HTERT RPE-1 (cell line): ENCODE results near the gene CSNK1G2.

Experiments used
- in situ Hi-C: fragments of 300-500 bp; cut with MboI; formaldehyde crosslinking; loops from 4 replicates; pipeline ENCODE4 v1.14.3; 2020; ENCODE audit warnings: low sequenced_read_pairs

Gene CSNK1G2

GRCh38 chr19:1917926-1918325 lies 23.0 kb upstream of the CSNK1G2 start:
- in situ Hi-C loops = no loop called here

- in situ Hi-C loops = no loop called here
Measured at GRCh38 chr19:1918975-1919374, 22.0 kb upstream of the CSNK1G2 start.

GRCh38 chr19:1920644-1921043 lies 20.3 kb upstream of the CSNK1G2 start:
- in situ Hi-C loops = no loop called here

- in situ Hi-C loops = no loop called here
Measured at GRCh38 chr19:1921326-1921725, 19.6 kb upstream of the CSNK1G2 start.

DNA sequence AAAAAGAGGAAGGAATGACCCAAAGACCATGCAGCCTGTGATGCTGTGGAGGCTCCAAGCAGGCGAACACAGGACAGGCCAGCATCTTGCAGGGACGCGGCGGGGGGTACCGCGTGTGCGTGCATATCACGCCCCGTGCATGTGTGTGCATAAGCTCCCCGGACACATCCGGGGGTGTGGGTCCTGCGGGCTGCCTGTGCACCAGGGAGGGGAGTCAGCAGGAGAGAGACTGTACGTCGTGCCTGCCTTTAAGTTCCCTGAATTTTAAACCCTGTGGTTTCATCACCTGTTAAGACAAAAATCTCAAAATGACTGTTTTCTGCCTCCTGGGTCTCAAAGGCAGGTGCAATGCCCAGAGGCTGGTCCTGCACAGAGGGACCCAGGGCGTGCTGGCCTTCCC lies 19.1 kb upstream of the CSNK1G2 start:
- in situ Hi-C loops = no loop called here

GRCh38 chr19:1922803-1923202 lies 18.2 kb upstream of the CSNK1G2 start:
- in situ Hi-C loops = no loop called here

GRCh38 chr19:1923319-1923718 lies 17.7 kb upstream of the CSNK1G2 start:
- in situ Hi-C loops = no loop called here

DNA sequence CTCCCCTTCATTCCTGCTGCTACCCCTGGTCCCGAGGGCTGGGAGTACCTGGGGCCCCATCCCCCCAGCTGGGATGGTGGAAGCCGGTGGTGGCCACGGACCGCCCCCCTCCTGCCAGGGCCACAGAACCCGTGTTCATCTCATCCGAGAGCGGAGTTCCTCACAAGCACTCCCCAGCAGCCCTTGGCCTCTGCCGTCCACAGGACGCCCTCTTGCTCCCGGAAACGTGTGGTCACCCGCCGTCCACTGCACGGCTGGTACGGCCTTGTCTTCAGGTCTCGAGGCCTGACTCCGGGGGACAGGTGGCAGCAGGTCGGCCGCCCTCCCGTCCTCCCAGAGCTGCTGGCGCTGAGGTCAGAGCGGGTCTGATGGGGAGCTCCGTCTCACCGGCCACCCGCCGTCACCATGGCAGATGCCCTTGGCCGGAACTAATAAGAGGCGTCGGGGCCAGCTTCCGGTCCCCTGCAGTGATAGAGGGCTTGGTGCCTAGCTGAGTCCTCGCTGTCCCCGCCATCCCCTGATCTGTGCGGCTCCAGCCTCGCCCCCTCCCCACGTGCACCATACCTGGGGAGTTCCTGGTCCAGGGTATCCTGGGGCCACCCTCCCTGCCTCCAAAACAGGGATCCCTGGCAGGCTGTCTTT lies 16.5 kb upstream of the CSNK1G2 start:
- in situ Hi-C loops = no loop called here

- in situ Hi-C loops = no loop called here
Measured at GRCh38 chr19:1925544-1925943, 15.4 kb upstream of the CSNK1G2 start.

DNA sequence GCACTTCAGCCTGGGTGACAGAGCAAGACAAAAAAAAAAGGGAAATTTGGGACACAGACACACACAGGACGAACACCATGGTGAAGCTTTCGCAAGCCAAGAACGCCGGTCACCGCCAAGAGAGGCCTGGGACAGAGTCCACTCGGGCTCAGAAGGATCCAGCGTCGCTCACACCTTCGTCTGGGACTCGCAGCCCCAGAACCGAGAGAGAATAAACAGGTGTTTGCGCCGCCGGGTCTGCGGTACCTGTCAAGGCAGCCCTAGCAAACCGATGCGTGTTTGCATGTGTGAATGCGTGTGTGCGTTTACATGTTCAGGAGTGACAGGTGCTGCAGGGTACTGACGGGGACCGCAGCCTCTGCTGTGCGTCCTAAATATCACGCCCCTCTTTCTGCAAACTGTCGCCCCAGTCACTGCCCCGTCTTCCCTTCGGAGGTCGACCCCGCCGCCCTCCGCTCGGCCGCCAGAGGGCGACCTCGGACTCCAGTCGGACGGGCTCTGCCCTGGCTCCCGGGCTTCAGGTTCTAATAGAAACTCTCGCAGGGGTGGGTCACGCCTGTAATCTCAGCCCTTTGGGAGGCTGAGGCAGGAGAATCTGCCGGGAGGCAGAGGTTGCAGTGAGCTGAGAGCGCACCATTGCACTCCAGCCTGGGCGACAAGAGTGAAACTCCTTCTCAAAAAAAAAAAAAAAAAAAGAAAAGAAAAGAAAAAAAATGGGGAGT lies 11.8 kb upstream of the CSNK1G2 start:
- in situ Hi-C loops = no loop called here

DNA sequence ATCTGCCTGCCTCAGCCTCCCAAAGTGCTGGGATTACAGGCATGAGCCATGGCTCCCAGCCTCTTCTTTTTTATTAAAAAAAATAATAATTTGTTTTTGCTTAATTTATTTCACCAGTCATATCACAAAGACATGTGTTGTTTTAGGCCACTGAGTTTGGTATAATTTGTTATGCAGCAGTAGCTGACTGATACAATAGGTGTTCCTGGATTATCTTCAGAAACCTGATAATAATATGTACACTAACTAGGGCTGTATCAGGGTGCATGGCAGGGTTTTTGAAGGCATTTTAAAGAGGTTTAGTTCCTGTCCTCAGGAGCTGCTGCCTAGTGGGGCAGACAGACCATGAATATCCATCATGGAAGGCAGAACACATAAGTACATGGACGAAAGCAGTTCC lies 9.5 kb upstream of the CSNK1G2 start:
- in situ Hi-C loops = no loop called here

DNA sequence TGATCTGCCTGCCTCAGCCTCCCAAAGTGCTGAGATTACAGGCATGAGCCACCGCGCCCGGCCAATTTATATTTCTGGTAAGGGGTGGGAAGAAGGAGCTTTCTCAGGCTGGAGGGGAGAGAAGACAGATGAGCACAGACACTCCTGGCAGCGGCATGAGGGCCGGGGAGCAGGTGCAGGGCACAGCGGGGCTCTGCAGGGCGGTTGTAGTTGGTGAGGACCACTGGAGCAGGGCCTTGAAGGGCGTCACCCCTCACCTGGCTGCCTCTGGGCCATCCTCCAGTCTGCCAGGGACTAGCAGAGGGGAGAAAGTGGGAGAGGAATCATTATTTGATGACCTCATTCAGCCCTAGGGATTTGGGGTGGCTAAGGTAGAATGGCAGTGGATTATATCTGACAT lies 8.6 kb upstream of the CSNK1G2 start:
- in situ Hi-C loops = no loop called here

- in situ Hi-C loops = no loop called here
Measured at GRCh38 chr19:1933244-1933643, 7.7 kb upstream of the CSNK1G2 start.

DNA sequence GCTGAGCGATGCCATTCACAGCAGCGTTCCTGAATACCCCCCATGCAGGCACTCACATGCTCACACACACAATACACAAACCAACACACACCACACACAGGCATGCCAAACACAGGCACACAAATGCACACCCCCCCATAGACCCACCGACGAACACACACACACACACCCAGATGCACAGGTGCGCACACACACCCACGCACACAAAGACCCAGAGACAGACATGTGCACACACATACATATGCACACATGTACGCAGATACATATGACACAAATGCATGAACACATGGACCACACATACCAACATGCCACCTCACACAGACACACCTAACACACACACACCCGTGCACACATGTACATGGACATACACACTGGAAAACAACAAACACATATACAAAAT lies 7.0 kb upstream of the CSNK1G2 start:
- in situ Hi-C loops = no loop called here

DNA sequence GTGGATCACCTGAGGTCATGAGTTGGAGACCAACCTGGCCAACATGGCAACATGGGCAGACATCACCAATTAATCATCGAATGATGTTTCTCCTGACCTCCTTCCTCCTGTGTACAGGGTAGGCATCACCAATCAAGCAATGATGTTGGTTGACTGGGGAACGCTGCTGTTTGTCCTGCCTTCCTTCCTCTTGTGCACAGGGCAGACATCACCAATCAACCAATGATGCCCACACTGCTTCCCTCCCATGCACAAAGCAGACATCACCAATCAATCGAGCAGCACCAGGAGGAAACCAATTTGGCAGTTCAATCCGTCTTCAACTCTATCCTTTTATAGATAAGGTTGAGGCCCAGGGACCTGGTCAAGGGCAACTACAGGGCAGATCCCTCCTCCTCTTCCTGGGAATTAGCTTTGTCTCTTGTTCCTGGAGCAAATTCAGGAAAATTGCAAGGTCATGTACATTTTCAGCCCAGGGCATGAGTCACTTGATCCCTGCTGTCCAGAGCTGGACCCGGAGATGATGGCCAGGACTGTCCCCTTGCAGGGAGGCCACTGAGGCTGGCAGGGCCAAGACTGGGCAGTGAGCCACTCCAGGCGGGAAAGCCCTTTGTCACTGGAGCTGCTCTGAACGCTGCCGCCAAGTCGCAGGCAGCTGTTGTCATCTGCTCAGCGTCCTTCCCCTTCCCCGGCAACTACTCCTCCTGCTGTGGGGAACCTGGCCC lies 5.3 kb upstream of the CSNK1G2 start:
- in situ Hi-C loops = no loop called here

DNA sequence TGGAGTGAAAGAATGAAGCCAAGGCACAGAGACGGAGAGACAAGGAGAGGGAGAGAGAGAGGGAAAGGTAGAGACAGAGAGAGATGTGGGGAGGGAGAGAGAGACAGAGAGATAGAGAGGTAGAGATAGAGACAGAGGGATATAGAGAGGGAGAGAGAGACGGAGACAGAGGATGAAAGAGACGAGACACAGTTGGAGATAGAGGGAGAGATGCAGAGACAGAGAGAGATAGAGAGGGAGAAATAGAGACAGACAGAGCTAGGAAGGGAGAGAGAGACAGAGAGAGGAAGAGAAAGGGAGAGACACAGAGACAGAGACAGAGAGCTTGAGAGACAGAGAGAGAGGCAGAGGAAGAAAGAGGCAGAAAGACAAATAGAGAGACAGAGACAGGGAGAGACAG lies 4.5 kb upstream of the CSNK1G2 start:
- in situ Hi-C loops = no loop called here

DNA sequence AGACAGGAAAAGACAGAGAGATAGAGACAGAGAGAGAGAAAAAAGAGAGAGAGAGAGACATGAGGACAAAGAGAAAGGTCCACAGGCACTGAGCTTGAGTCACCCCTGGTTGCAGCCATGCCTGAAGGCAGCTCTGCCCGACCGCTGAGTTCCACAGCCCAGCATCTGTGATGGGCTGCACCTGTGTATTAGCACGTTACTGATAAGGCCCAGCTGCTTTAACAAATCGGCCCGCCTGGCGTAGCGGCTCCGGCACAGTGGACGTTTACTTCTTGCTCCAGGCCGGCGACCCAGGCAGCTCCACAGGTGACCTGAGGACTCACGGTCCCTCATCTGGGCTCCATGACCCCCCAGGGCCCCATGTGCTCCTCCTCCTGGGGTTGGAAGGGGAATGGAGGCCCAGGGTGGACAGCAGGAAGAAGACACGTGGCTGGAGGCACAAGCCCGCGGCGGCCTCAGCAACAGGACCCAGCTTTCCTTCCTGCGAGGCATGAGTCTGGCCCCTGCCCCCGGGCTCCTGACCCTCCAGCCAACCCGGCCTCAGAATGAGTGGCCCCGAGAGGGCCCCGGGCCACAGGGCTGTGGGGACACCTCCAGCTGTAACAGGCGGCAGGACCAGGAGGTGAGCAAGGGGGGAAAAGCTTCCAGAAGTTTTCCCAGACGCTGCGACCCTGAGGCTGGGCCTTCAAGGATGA lies 3.9 kb upstream of the CSNK1G2 start:
- in situ Hi-C loops = no loop called here

DNA sequence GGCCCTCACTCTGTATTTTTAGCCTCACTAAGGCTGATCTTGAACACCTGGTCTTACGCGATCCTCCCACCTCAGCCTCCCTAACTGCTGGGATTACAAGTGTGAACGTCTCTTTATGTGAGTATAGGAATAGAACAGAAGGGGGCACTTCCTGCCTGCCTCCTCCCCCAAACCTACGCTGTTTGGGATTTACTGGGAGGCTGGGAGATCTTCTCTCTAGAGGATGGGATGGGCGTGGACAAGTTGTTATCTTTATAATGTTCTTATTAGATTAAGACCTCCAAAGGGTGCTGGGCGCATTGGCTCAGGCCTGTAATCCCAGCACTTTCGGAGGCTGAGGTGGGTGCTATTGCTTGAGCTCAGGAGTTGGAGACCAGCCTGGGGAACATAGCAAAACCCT lies 2.9 kb upstream of the CSNK1G2 start:
- in situ Hi-C loops = no loop called here

DNA sequence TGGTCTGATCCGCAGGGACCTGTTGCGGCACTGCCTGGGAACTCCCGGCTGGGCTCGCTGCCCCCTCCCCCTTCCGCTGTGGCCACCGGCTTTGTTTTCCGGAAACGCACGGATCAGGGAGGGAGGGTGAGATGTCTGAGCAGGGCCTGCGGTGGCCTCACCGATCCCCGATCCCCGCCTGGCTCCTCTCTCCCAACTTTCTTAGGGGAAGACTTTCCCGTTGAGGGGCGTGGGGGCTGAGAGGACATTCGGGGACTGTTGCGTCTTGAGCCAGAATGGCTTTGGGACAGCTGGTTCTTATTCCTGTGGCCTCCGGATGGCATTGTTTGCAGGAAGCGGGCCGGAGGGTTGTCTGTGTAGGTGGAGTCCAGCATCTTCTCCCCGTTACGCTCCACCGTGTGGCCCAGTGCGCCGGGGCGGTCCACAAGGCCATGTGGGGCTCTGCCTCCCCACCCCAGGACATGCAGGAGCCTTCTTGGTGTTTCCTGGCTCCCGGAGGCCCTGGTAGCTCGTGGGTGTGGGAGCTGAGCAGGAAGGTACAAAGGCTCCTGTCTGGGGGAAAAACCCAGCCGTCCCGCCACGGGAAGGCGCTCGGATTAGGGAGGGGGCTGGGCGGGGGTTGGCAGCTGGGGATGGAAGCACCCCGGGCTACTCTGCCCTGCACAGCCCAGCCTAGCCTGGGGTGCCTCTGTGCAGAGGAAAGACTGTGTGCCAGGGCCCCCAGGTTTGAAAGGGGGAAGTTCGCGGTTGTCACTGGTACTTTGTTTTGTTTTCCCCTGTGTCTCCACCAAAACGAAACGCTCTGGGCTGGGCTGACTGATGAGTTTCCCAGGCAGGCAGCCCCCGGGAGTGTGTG lies 1.3 kb downstream of the CSNK1G2 start:
- in situ Hi-C loops = no loop called here

DNA sequence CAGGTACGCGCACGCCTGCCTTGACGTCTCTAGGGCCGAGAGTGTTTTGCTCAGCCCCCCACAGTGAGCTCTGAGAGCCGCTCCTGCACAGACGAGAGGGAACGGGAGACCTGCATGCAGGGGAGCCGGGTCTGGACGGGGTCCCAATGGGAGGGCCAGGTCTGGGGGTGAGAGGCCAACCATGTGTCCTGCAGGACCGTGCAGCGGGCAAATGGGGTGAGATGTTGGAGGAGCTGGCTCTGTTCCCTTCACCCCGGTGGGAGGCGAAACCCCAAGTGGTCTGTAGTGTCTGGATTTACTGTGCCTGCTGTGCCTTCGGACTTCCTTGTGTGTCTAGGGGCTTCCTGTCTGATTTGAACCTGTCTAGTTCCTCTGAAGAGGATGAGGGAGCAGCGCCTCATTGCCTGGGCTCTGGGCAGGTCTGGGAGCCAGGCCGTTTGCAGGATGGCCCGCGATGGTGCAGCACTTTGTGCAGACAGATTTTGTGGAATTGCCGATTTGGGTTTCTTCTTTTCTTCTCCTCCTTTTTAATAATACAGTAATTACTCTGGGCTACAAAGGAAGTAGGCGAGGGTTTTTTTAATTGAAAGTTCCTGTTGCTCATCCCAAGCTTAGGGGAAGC lies 2.1 kb downstream of the CSNK1G2 start:
- in situ Hi-C loops = no loop called here
